ENCODE measurements around the gene CYP19A1. TPM values are rescaled to one million over a fixed set of nuclear protein-coding genes. Genes with fewer than 3 reads are reported as not detected.
A peak's percentile ranks its signal among the peaks of the same experiment; 100 is the strongest.
"Not testable (repeated sequence)": the region's sequence is repeated elsewhere in the genome, so short reads cannot be mapped to it uniquely, and the experiment has no call there.

CYP19A1 gene
- total RNA-seq, 1 donor from 2014 or later, result not detected

DNA sequence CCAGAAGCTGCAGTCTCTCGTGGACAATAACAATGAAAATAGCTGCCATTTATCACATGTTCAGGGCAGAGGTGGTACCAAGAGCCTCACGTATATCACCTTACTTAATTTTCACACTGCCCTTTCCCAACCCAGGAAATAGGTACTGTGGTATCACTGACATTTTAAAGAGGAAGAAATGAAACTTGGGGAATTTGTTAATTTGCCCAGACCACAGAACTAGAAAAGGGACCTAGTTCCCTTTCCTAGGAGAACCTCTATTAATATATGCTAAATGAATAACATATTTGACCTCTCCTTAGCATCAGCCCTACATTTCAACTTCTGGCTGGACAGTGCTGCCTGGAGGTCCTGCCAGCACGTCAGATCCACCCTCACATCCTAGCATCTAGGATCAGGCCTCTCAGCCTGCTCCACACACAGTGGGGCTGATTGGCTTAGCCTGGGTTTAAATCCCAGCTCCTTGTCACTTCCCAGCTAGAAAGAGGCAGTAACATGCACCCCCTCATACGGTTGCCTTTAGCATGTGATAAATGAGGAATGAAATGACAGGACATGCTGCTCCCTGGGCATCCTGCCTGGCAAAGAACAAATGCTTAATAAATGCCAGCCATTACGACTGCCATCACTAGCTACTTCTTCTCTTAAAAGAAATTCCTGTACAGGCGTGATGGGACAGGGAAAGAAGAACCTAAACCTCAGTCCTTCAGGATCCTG, 148.6 kb downstream of the CYP19A1 start:
- no peak for ATAC-seq
- DNase-seq (ENCODE audit: low spot score), result no peak

DNA sequence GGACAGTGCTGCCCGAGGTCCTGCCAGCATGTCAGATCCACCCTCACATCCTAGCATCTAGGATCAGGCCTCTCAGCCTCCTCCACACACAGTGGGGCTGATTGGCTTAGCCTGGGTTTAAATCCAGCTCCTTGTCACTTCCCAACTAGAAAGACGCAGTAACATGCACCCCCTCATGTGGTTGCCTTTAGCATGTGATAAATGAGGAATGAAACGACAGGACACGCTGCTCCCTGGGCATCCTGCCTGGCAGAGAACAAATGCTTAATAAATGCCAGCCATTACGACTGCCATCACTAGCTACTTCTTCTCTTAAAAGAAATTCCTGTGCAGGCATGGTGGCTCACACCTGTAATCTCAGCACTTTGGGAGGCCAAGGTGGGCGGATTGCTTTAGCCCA, 149.6 kb downstream of the CYP19A1 start:
- not testable (repeated sequence) for DNase-seq (ENCODE audit: low spot score); ATAC-seq

DNA sequence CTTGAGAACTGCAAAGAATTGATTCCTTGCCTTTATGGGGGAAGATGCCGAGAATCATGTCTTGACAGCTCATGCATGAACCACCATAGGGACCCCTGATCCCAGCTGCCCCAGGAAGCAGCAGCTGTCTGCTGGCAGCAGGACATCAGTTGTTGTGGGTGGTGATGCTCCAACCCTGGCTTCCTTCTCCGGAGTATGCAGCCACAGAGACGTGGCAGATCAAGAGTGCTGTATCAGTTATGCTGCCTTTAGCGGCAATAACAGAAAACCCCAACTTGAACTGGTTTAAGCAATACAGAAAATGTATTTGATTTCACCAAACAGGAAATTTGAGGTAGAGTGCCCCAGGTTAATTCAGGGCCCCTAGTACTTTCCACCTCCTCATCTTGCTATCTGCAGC, 151.5 kb downstream of the CYP19A1 start:
- DNase-seq (ENCODE audit: low spot score), result no peak
- no peak for ATAC-seq

DNA sequence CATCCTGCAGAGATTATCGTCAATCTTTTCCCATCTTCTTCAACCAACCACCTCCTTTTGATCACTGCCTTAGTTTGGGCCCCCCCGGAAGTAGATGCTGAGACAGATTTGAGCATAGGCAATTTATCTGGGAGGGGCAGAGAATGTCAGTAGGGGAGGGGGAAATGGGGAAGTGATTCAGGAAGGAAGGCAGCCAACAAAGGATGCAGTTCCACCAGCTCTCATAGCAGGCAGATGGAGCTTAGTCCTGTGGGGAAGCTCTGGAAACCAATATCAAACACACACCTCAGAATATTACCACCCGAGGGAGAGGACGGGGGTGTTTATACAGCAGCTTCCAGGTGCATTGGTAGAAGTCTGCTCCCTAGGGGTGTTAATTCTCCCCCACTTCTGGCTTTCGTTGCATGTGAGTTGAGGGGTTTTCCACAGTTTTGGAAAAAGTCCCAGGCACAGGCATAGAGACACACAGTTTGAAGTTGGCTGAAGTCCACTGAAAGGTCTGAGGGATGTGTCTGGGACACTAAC, 152.2 kb downstream of the CYP19A1 start:
- DNase-seq (ENCODE audit: low spot score), result no peak
- ATAC-seq, result no peak

DNA sequence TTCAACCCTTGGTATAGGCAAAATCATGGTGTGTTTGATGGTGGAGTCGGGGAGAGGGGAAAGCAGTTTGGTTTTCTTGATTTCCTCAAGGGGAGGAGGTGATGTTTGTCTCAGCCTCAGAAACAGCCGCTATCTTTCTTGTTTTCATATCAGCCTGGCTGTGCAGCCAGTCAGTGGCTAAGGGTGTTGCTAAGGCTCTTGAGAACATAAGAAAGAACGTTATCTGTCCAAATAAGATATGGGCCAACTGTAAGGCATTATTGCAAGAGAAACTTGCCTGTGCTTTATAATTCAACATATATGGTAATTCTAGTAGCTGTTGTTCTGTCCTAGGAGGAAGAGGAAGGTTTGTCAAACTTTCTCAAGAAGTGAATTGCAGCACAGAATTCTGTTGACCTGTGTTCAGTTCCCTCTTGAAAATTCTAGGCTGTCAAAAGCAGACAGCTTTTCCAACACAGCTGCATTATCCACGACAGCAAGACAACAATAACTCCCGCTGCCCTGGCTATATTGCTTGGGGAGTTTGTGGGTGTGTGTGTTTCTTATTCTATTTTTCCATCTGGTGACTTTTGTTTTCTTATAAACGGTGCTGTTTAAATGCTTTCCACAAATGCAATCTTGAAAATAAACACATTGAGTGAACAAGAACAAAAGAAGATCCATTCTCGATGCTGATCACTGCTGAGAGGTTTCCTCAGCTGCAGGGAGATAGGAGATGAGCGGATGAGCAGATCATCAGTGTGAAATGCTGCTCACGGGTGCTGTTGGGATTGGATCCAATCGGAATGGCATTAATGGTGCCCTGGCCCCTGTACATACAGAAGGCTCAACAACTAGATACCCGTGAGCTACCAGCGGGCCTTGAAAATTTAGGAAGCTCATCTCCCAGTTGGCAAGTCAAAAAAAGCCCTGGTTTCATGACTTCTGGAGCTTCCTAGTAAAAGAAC, 152.9 kb downstream of the CYP19A1 start:
- no peak for ATAC-seq

DNA sequence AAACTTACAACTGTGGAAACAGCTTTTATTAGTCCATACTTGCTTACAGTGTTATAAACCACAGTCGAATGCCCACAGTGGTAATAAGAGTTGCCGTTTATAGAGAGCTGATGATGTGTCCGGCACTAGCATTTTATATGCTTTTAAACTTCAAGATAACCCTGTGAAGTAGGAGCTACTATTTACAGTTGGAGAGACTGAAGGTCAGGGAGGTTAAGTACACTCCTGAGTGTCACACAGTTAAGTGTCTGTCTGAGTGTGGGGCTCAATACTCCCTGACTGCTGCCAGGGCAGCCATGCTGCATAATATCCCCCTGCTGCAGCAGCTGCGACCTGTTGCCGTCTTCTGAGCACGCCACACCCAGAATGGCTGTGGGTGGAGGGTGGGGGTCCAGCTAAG, 153.8 kb downstream of the CYP19A1 start:
- DNase-seq (ENCODE audit: low spot score), result no peak
- no peak for ATAC-seq

More for the DNA sequence above, 152.9 kb downstream of the CYP19A1 start:
- no peak for DNase-seq (ENCODE audit: low spot score)

GRCh38 chr15:51183076-51183475, 155.3 kb downstream of the CYP19A1 start:
- no peak for ATAC-seq
- no peak for DNase-seq (ENCODE audit: low spot score)

- no peak for DNase-seq (ENCODE audit: low spot score)
- ATAC-seq, result no peak
Measured at GRCh38 chr15:51181905-51182304, 156.5 kb downstream of the CYP19A1 start.

DNA sequence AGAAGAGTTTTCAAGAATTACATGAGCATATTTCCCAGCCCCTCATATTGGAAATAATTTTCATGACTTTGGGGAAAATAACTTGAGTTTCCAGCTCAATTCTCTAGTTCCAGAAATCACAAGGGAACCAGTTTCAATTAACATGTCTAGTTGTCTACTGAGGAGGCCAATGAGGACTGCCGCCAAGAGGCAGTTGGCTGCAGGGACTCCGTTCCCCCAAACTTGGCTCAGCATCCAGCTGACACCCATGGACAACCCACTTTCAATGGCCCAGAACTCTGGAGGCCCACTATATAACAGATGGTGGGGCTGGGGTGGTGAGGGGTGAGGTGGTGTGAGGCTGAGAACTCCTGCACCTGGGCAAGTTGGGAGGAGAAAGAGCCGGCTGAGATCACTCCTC, 157.2 kb downstream of the CYP19A1 start:
- DNase-seq (ENCODE audit: low spot score) (no peak), ATAC-seq (no peak)

GRCh38 chr15:51180534-51180933, 157.9 kb downstream of the CYP19A1 start:
- no peak for DNase-seq (ENCODE audit: low spot score)
- no peak for ATAC-seq

DNA sequence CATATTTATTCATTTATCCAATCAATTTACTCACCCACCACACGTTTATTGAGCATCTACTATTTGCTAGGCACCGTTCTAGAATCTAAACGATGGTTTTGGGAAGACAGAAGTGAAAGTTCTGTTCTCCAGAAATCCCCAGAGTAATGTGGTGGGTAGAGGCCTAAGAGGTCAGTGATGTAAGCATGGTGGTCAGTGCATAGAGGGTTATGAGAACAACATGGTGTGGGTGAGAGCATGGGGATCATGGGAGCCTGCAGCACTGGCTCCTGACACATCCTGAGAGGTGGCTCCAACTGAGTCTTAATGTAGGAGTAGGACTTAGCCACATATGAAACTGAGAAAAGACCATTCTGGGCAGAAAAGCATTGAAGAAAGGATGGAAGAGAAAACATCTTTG, 158.4 kb downstream of the CYP19A1 start:
- ATAC-seq, result no peak
- DNase-seq (ENCODE audit: low spot score), result no peak

GRCh38 chr15:51172193-51172592, 166.2 kb downstream of the CYP19A1 start:
- ATAC-seq, result no peak
- DNase-seq (ENCODE audit: low spot score), result no peak

DNA sequence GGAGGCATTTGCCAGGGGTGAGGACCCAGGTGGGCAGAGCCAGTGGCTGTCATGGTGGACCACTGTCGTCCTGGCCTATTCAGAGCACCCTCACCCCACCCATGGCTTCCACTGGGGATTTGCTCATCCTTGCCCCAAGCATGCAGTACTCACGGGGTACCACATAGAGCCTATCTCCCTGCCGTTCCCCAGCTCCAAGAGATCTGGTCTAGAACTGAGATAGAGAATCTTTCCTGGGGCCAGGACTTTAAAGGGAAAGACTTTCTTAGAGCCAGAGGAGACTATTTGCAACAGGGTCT, 166.8 kb downstream of the CYP19A1 start:
- ATAC-seq (no peak), DNase-seq (ENCODE audit: low spot score) (no peak)

- DNase-seq (ENCODE audit: low spot score), result no peak
- no peak for ATAC-seq
Measured at GRCh38 chr15:51170882-51171633, 167.3 kb downstream of the CYP19A1 start.

- no peak for ATAC-seq
- DNase-seq (ENCODE audit: low spot score), result no peak
Measured at GRCh38 chr15:51168700-51169099, 169.7 kb downstream of the CYP19A1 start.

DNA sequence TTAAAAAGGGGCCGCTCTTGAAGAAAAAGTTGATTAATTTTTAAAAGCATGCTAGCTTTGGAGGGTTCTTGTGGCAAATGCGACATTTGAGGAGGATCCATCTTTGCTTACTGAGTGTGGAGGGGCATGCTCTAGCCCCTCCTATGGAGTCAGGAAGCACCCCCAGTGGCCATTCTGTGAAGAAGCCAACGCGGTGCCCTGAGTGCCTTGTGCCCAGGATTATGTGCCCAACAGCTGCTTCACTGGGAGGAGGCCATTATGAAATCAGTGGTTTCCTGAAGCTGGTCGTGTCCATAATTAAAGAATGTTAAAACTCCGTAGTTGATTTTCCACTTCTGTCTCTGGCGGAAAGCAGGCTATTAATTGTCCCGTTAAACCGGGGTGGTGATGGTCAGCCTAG, 174.6 kb downstream of the CYP19A1 start:
- no peak for DNase-seq (ENCODE audit: low spot score)
- ATAC-seq, result no peak

- ATAC-seq (peak; percentile 98), DNase-seq (ENCODE audit: low spot score) (peak; percentile 63)
Measured at GRCh38 chr15:51162865-51163762, 175.3 kb downstream of the CYP19A1 start.

GRCh38 chr15:51161491-51162220, 176.7 kb downstream of the CYP19A1 start:
- DNase-seq (ENCODE audit: low spot score), result no peak
- ATAC-seq, result no peak

DNA sequence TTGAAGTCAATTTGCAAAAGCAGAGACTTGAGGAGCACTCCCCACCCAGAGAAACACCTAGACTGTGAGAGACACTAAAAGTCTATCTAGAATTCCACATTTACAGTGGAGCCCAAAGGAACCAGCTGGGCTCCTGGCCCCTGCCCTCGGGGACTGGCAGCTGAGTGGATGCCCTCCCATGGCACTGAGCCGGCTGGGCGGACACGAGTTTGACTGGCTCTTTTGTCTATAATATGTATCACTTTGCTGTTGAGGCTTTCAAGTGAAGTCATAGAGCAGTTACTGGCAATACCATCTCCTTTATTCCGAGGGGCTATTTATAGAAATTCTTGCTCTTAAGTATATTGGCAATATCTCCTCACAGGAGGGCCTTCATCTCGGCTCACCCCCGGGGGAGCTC, 177.9 kb downstream of the CYP19A1 start:
- no peak for ATAC-seq
- no peak for DNase-seq (ENCODE audit: low spot score)

Measured in left lobe of liver (tissue), 2 donors.